ENCODE data around the gene TPBGL.

DNA sequence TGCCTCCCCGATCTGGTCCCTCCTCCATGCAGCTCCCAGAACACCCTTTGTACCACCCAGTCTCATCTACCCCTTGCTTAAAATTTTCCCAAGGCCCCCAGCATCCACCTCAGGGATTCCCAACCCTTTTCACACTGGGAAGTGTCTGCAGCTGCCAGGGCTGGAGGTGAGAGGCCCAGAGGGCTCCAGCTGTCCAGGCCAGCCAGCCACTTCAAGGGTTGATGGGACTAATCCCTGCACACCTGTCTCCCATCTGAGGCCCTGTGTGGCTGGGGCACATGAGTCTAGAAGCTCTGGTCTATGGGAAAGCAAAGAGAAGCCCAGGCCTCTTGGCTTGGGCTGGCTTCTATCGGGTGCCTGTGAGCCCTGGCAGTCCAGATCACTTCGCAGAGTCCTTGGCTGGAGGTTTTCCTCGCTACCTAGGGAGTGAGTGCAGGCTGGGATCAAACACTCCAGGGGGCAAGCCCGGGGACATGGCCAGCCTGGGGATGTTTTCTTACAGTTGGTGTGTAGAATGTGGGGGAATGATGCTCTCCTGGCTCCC lies 41.1 kb upstream of the TPBGL start:
- TF ChIP-seq EZH2 (IDR thresholded peaks at IDR 0.05; ENCODE audit: low read depth): no peak
- no peak for TF ChIP-seq CTCF (conservative IDR thresholded peaks at IDR 0.05)

Measured in PC-9 (cell line).